Measurements from ENCODE around the gene CUL1.

- TF ChIP-seq POLR2A (IDR thresholded peaks at IDR 0.05; ENCODE audit: low read depth, low read length) (no peak), POLR2AphosphoS5 (IDR thresholded peaks at IDR 0.05; ENCODE audit: low read depth, low read length) (no peak), TAF1 (IDR thresholded peaks at IDR 0.05; ENCODE audit: borderline replicate concordance, low read depth, low read length) (no peak)
Observed at GRCh38 chr7:148803094-148803493, 104.4 kb downstream of the CUL1 start.
